SK-N-SH (cell line): ENCODE data around the gene ANAPC2. TPM values are rescaled to one million over a fixed set of nuclear protein-coding genes. Genes with fewer than 3 reads are reported as not detected.
A peak's percentile ranks its signal among the peaks of the same experiment; 100 is the strongest.

Experiments used
- CTCF ChIA-PET: fragments of 300-600, 350-600 bp; formaldehyde crosslinking; extraction: SDS; loops from one replicate; lab custom pipeline; 2021; lab: Yijun Ruan, JAX
- POLR2A ChIA-PET: fragments of 350-600 bp; sonication (Branson Sonifier 250); formaldehyde crosslinking; extraction: SDS; loops from one replicate; lab custom pipeline; 2020; ENCODE audit warnings: antibody characterized with exemption, inconsistent platforms; lab: Yijun Ruan, JAX
- DNase-seq: peaks from one replicate; pipeline ENCODE4 v3.0.0; 2012
- H2AFZ ChIP-seq: fragments of 200-600 bp; sonication (generic); 2 replicates; pipeline ENCODE4 v1.8.1; 2016; ENCODE audit warnings: antibody characterized with exemption, mild to moderate bottlenecking, low read depth
- H3F3A ChIP-seq: fragments of 200-600 bp; sonication (generic); replicated peaks from 2 replicates; pipeline ENCODE3; 2016; ENCODE audit warnings: antibody characterized with exemption, mild to moderate bottlenecking; ENCODE audit not compliant: insufficient read depth
- H3K27ac ChIP-seq, 2 experiments: fragments of 200-500 bp in 1 of 2; fragments of 200-600 bp in 1 of 2; sonication (Bioruptor generic) in 1 of 2; sonication (generic), shearing (Covaris generic) in 1 of 2; 2 replicates each; pipeline versions ENCODE4 v1.5.1 to v1.6.1; 2014 to 2016; ENCODE audit warnings: low read depth in 2 of 2, inconsistent platforms in 1 of 2, low read length in 1 of 2, mild to moderate bottlenecking in 1 of 2, mixed read lengths in 1 of 2
- H3K27me3 ChIP-seq: fragments of 200-600 bp; sonication (generic), shearing (Covaris generic); 2 replicates; pipeline ENCODE4 v1.6.1; 2016; ENCODE audit warnings: mixed run types; ENCODE audit not compliant: insufficient read depth
- H3K36me3 ChIP-seq, 2 experiments: fragments of 200-500 bp in 1 of 2; fragments of 200-600 bp in 1 of 2; sonication (Bioruptor generic) in 1 of 2; sonication (generic) in 1 of 2; replicated peaks in 1 of 2; 2 replicates each; pipeline versions ENCODE3 to v1.5.1; 2014 to 2016; ENCODE audit warnings: low read length in 1 of 2, mild to moderate bottlenecking in 1 of 2; ENCODE audit not compliant: insufficient read depth in 2 of 2, control insufficient read depth in 1 of 2
- H3K4me1 ChIP-seq, 2 experiments: fragments of 200-500 bp in 1 of 2; fragments of 200-600 bp in 1 of 2; sonication (Bioruptor generic) in 1 of 2; sonication (generic), shearing (Covaris generic) in 1 of 2; 2 replicates each; pipeline versions ENCODE4 v1.5.1 to v1.6.1; 2014 to 2016; ENCODE audit warnings: low read depth in 1 of 2, low read length in 1 of 2, mixed run types in 1 of 2; ENCODE audit not compliant: insufficient read depth in 2 of 2, control insufficient read depth in 1 of 2
- H3K4me2 ChIP-seq: fragments of 200-600 bp; sonication (generic), shearing (Covaris generic); 2 replicates; pipeline ENCODE4 v1.6.1; 2017; ENCODE audit warnings: mixed run types
- H3K4me3 ChIP-seq, 2 experiments: fragments of 200-500 bp in 1 of 2; fragments of 200-600 bp in 1 of 2; sonication (Bioruptor generic) in 1 of 2; sonication (generic), shearing (Covaris generic) in 1 of 2; 2 replicates each; pipeline versions ENCODE4 v1.5.1 to v1.8.1; 2014 to 2016; ENCODE audit warnings: low read depth in 2 of 2, inconsistent platforms in 1 of 2, low read length in 1 of 2, mild to moderate bottlenecking in 1 of 2, mixed read lengths in 1 of 2, moderate library complexity in 1 of 2
- H3K79me2 ChIP-seq: fragments of 200-600 bp; sonication (generic); 2 replicates; pipeline ENCODE4 v1.8.1; 2017; ENCODE audit warnings: mild to moderate bottlenecking; ENCODE audit not compliant: insufficient read depth
- H3K9ac ChIP-seq: fragments of 200-600 bp; sonication (generic); 2 replicates; pipeline ENCODE4 v1.6.1; 2017; ENCODE audit warnings: mixed run types
- H3K9me2 ChIP-seq: fragments of 200-600 bp; sonication (generic); 2 replicates; pipeline ENCODE4 v1.6.1; 2017; ENCODE audit warnings: mixed run types
- H3K9me3 ChIP-seq: fragments of 200-600 bp; sonication (generic); 2 replicates; pipeline ENCODE4 v1.6.1; 2017; ENCODE audit warnings: mixed run types, mild to moderate bottlenecking, moderate library complexity
- H4K20me1 ChIP-seq: fragments of 200-600 bp; sonication (generic); 2 replicates; pipeline ENCODE4 v1.6.1; 2017; ENCODE audit warnings: mild to moderate bottlenecking, mixed run types; ENCODE audit not compliant: insufficient read depth
- CHD2 ChIP-seq: fragments of 150-350 bp; IDR thresholded peaks from 2 replicates; pipeline ENCODE4 v1.6.1; 2018; ENCODE audit warnings: low read length; ENCODE audit not compliant: partially characterized antibody
- EP300 ChIP-seq, 2 experiments: IDR thresholded peaks; 2 replicates each; pipeline versions ENCODE4 v1.4.0 to v1.6.1; 2012; ENCODE audit warnings: borderline replicate concordance in 1 of 2, low read depth in 1 of 2, low read length in 1 of 2
- FOXJ3 ChIP-seq: sonication (generic); formaldehyde crosslinking; IDR thresholded peaks from 2 replicates; pipeline ENCODE4 v1.5.1; 2020; ENCODE audit warnings: mild to moderate bottlenecking, missing genetic modification reagents
- JUND ChIP-seq: IDR thresholded peaks from 2 replicates; pipeline ENCODE4 v1.4.0; 2012
- MEF2A ChIP-seq: IDR thresholded peaks from 2 replicates; pipeline ENCODE4 v1.4.0; 2012; ENCODE audit warnings: low read depth, borderline replicate concordance
- MXI1 ChIP-seq: IDR thresholded peaks from 2 replicates; pipeline ENCODE4 v1.6.1; 2012; ENCODE audit warnings: mild to moderate bottlenecking, low read depth, low read length, improper control_type of control experiment
- NRF1 ChIP-seq: IDR thresholded peaks from 2 replicates; pipeline ENCODE4 v1.6.1; 2012; ENCODE audit warnings: low read depth, mild to moderate bottlenecking, low read length
- RAD21 ChIP-seq: IDR thresholded peaks from 2 replicates; pipeline ENCODE4 v1.6.1; 2012; ENCODE audit warnings: mild to moderate bottlenecking, low read length
- SIN3A ChIP-seq: IDR thresholded peaks from 2 replicates; pipeline ENCODE4 v1.6.1; 2012; ENCODE audit warnings: low read depth, mild to moderate bottlenecking, low read length, moderate library complexity, borderline replicate concordance
- TCF12 ChIP-seq: IDR thresholded peaks from 2 replicates; pipeline ENCODE4 v1.4.0; 2012
- WGBS: methylation state at CpG from one replicate; pipeline ENCODE4 v1.1.6; 2017; ENCODE audit warnings: low lambda C conversion rate; 5-methylcytosine and 5-hydroxymethylcytosine counted together
- polyA plus RNA-seq, 3 experiments: library from polyadenylated mRNA; depleted of rRNA; stranded (reverse); fragments of >200 nt; gene quantifications; 2 replicates each; pipeline ENCODE4 v1.2.3, GENCODE V29; 2012
- TF ChIP-seq, protein P1 (sequence below): IDR thresholded peaks from 2 replicates; pipeline ENCODE4 v1.4.0; 2012; ENCODE audit warnings: low read depth, borderline replicate concordance
- TF ChIP-seq, protein P2 (sequence below): IDR thresholded peaks from 2 replicates; pipeline ENCODE4 v1.4.0; 2012; ENCODE audit warnings: low read depth
- TF ChIP-seq, protein P3 (sequence below): fragments of 150-350 bp; IDR thresholded peaks from 2 replicates; pipeline ENCODE4 v1.6.1; 2016; ENCODE audit warnings: mild to moderate bottlenecking, low read depth, low read length
- TF ChIP-seq, protein P4 (sequence below): IDR thresholded peaks from 2 replicates; pipeline ENCODE4 v1.6.1; 2012; ENCODE audit warnings: mild to moderate bottlenecking, low read depth, low read length, moderate library complexity

ANAPC2 gene
- polyA plus RNA-seq, 1 of the 3 experiments (the other 2 are of a cell fraction) = 35.1 TPM

DNA sequence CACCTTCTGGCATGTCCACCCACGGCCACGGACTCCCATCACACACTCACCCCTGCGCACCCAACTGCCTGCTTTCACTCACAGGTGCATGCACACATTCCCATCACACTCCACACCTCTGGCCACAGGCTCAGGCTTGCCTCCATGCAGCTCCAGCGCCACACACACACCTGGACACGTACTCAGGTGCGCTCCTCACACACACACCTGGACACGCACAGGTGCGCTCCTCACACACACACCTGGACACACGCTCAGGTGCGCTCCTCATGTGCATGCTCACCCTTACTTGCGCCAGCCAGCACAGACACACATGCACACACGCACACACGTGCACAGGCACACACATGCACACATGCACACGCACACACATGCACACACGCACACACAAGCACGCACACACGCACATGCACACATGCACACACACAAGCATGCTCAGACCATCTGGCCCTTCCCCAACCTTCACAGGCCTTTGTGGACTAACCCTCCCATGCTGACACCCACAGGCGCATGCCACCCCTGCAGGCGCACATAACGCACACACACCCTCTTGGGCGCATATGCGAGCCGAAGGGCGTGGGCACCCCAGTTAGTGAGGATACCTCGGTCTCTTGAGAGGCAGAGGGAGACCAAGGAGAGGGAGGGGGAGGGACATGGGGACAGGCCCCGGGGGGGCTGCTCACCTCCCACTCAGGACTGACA, 41.1 kb downstream of the ANAPC2 start:
- Histone ChIP-seq H3K27ac (no peak overlapping the region), H3K36me3 (no peaks in the 10 kb centered on the region), H3K9me2 (no peaks in the 10 kb centered on the region), H3K9me3 (no peaks in the 10 kb centered on the region), H3K4me2 (no peak overlapping the region), H4K20me1 (no peaks in the 10 kb centered on the region), H3K9ac (no peak overlapping the region), H2AFZ (no peak overlapping the region), H3K27me3 (no peaks in the 10 kb centered on the region), H3K79me2 (no peaks in the 10 kb centered on the region), H3K4me3 (no peak overlapping the region), H3F3A (no peaks in the 10 kb centered on the region), H3K4me1 (no peaks in the 10 kb centered on the region)
- 84% methylated on average over 26 of the region's 26 CpGs for WGBS
- CTCF ChIA-PET = interaction anchor here (1.9 kb wide), 1 partner anchor 10 kb away, joined by 5 read pairs; no protein-coding TSS in a partner anchor
- DNase-seq = no peak
- POLR2A ChIA-PET = no interaction called here
- no peak for TF ChIP-seq TCF12
- TF ChIP-seq MEF2A = no peak
- TF ChIP-seq MXI1 = no peak
- TF ChIP-seq RAD21 = no peak
- TF ChIP-seq, protein P1, sequence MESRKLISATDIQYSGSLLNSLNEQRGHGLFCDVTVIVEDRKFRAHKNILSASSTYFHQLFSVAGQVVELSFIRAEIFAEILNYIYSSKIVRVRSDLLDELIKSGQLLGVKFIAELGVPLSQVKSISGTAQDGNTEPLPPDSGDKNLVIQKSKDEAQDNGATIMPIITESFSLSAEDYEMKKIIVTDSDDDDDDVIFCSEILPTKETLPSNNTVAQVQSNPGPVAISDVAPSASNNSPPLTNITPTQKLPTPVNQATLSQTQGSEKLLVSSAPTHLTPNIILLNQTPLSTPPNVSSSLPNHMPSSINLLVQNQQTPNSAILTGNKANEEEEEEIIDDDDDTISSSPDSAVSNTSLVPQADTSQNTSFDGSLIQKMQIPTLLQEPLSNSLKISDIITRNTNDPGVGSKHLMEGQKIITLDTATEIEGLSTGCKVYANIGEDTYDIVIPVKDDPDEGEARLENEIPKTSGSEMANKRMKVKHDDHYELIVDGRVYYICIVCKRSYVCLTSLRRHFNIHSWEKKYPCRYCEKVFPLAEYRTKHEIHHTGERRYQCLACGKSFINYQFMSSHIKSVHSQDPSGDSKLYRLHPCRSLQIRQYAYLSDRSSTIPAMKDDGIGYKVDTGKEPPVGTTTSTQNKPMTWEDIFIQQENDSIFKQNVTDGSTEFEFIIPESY = no peak
- no peak for TF ChIP-seq FOXJ3 (CRISPR knock-in tag)
- no peak for TF ChIP-seq JUND
- TF ChIP-seq, protein P2, sequence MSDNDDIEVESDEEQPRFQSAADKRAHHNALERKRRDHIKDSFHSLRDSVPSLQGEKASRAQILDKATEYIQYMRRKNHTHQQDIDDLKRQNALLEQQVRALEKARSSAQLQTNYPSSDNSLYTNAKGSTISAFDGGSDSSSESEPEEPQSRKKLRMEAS = no peak
- TF ChIP-seq EP300 (IDR thresholded peaks at IDR 0.05; ENCODE audit: borderline replicate concordance in 1 of 2, low read depth in 1 of 2, low read length in 1 of 2) = no peak
- TF ChIP-seq SIN3A = no peak
- TF ChIP-seq, protein P3, sequence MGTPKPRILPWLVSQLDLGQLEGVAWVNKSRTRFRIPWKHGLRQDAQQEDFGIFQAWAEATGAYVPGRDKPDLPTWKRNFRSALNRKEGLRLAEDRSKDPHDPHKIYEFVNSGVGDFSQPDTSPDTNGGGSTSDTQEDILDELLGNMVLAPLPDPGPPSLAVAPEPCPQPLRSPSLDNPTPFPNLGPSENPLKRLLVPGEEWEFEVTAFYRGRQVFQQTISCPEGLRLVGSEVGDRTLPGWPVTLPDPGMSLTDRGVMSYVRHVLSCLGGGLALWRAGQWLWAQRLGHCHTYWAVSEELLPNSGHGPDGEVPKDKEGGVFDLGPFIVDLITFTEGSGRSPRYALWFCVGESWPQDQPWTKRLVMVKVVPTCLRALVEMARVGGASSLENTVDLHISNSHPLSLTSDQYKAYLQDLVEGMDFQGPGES = no peak
- TF ChIP-seq NRF1 = no peak
- TF ChIP-seq CHD2 = no peak

DNA sequence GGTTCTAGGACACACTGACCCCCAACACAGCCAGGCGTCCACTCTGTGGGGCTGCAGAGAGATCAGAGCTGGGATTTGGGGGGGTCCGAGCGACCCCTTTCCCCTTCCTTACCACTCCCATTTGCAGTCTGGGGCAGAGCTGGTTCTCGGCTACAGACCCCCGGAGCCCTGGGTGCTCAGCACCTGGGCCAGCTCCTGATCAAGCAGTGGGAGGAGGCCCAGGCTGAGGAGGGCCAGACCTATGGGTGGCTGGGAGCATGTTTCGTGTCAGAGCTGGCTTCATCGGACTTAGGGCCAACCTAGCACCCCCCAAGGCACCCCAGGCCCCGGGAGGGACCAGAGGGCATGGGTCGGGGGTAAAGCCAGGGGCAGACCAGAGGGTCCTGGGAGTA, 41.8 kb downstream of the ANAPC2 start:
- Histone ChIP-seq H3K27ac (no peak overlapping the region), H3K9me3 (no peaks in the 10 kb centered on the region), H3K4me1 (no peaks in the 10 kb centered on the region), H4K20me1 (no peaks in the 10 kb centered on the region), H3K9ac (no peak overlapping the region), H3K79me2 (no peaks in the 10 kb centered on the region), H3K27me3 (no peaks in the 10 kb centered on the region), H3K4me3 (no peak overlapping the region), H3K36me3 (no peaks in the 10 kb centered on the region), H2AFZ (no peak overlapping the region), H3K4me2 (no peak overlapping the region), H3K9me2 (no peaks in the 10 kb centered on the region), H3F3A (no peaks in the 10 kb centered on the region)
- TF ChIP-seq, protein P4, sequence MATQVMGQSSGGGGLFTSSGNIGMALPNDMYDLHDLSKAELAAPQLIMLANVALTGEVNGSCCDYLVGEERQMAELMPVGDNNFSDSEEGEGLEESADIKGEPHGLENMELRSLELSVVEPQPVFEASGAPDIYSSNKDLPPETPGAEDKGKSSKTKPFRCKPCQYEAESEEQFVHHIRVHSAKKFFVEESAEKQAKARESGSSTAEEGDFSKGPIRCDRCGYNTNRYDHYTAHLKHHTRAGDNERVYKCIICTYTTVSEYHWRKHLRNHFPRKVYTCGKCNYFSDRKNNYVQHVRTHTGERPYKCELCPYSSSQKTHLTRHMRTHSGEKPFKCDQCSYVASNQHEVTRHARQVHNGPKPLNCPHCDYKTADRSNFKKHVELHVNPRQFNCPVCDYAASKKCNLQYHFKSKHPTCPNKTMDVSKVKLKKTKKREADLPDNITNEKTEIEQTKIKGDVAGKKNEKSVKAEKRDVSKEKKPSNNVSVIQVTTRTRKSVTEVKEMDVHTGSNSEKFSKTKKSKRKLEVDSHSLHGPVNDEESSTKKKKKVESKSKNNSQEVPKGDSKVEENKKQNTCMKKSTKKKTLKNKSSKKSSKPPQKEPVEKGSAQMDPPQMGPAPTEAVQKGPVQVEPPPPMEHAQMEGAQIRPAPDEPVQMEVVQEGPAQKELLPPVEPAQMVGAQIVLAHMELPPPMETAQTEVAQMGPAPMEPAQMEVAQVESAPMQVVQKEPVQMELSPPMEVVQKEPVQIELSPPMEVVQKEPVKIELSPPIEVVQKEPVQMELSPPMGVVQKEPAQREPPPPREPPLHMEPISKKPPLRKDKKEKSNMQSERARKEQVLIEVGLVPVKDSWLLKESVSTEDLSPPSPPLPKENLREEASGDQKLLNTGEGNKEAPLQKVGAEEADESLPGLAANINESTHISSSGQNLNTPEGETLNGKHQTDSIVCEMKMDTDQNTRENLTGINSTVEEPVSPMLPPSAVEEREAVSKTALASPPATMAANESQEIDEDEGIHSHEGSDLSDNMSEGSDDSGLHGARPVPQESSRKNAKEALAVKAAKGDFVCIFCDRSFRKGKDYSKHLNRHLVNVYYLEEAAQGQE = peak; percentile 84
- TF ChIP-seq, protein P3 = no peak
- CTCF ChIA-PET = interaction anchor here (1.9 kb wide), 1 partner anchor 10 kb away, joined by 5 read pairs; no protein-coding TSS in a partner anchor
- POLR2A ChIA-PET = no interaction called here
- DNase-seq = no peak
- 69% methylated on average over 9 of the region's 9 CpGs for WGBS
